HEK293T (cell line): ENCODE measurements around the gene ITPA.

ENCODE experiments used
- CTCF ChIA-PET: fragments of 350-600 bp; formaldehyde crosslinking; extraction: SDS; loops from one replicate; lab custom pipeline; 2021; ENCODE audit warnings: antibody characterized with exemption, inconsistent platforms; lab: Yijun Ruan, JAX
- POLR2A ChIA-PET: fragments of 350-600 bp; formaldehyde crosslinking; extraction: SDS; loops from one replicate; lab custom pipeline; 2020; ENCODE audit warnings: antibody characterized with exemption, inconsistent platforms; lab: Yijun Ruan, JAX
- DNase-seq: peaks from one replicate; pipeline ENCODE4 v3.0.0; 2012; ENCODE audit warnings: mixed read lengths; ENCODE audit errors: extremely low spot score
- ARNT ChIP-seq: fragments of 450-650 bp; IDR thresholded peaks from 2 replicates; pipeline ENCODE4 v1.6.1; 2017; ENCODE audit warnings: mild to moderate bottlenecking
- BHLHE40 ChIP-seq: fragments of 450-650 bp; IDR thresholded peaks from 2 replicates; pipeline ENCODE4 v1.6.1; 2016; ENCODE audit warnings: mild to moderate bottlenecking, moderate library complexity, borderline replicate concordance
- CTBP1 ChIP-seq: fragments of 450-650 bp; IDR thresholded peaks from 2 replicates; pipeline ENCODE4 v1.6.1; 2016; ENCODE audit warnings: borderline replicate concordance
- ELF4 ChIP-seq: fragments of 450-650 bp; IDR thresholded peaks from 2 replicates; pipeline ENCODE4 v1.6.1; 2017; ENCODE audit warnings: antibody characterized with exemption
- FOXA1 ChIP-seq: fragments of 450-650 bp; IDR thresholded peaks from 2 replicates; pipeline ENCODE4 v1.6.1; 2016; ENCODE audit warnings: mild to moderate bottlenecking
- FOXK2 ChIP-seq: fragments of 450-650 bp; IDR thresholded peaks from 2 replicates; pipeline ENCODE4 v1.6.1; 2016; ENCODE audit warnings: mild to moderate bottlenecking
- FOXM1 ChIP-seq: fragments of 450-650 bp; IDR thresholded peaks from 2 replicates; pipeline ENCODE4 v1.6.1; 2017; ENCODE audit warnings: mild to moderate bottlenecking, borderline replicate concordance
- HDGF ChIP-seq: fragments of 450-650 bp; IDR thresholded peaks from 2 replicates; pipeline ENCODE4 v1.6.1; 2017; ENCODE audit warnings: antibody characterized with exemption, borderline replicate concordance
- L3MBTL2 ChIP-seq: fragments of 450-650 bp; conservative IDR thresholded peaks from 2 replicates; pipeline ENCODE4 v1.6.1; 2016; ENCODE audit warnings: mild to moderate bottlenecking
- LEF1 ChIP-seq: fragments of 450-650 bp; IDR thresholded peaks from 2 replicates; pipeline ENCODE4 v1.6.1; 2017; ENCODE audit warnings: mild to moderate bottlenecking, borderline replicate concordance
- NFRKB ChIP-seq: fragments of 450-650 bp; IDR thresholded peaks from 2 replicates; pipeline ENCODE4 v1.6.1; 2016; ENCODE audit warnings: mild to moderate bottlenecking, moderate library complexity
- SP1 ChIP-seq: fragments of 450-650 bp; IDR thresholded peaks from 2 replicates; pipeline ENCODE4 v1.6.1; 2017
- SUZ12 ChIP-seq: fragments of 450-650 bp; IDR thresholded peaks from 2 replicates; pipeline ENCODE4 v1.6.1; 2016; ENCODE audit warnings: mild to moderate bottlenecking
- TARDBP ChIP-seq: fragments of 450-650 bp; IDR thresholded peaks from 2 replicates; pipeline ENCODE4 v1.6.1; 2016
- ZNF384 ChIP-seq: fragments of 450-650 bp; IDR thresholded peaks from 2 replicates; pipeline ENCODE4 v1.6.1; 2016
- TF ChIP-seq, protein P1 (sequence below): fragments of 450-650 bp; IDR thresholded peaks from 2 replicates; pipeline ENCODE4 v1.6.1; 2016

Gene ITPA

DNA sequence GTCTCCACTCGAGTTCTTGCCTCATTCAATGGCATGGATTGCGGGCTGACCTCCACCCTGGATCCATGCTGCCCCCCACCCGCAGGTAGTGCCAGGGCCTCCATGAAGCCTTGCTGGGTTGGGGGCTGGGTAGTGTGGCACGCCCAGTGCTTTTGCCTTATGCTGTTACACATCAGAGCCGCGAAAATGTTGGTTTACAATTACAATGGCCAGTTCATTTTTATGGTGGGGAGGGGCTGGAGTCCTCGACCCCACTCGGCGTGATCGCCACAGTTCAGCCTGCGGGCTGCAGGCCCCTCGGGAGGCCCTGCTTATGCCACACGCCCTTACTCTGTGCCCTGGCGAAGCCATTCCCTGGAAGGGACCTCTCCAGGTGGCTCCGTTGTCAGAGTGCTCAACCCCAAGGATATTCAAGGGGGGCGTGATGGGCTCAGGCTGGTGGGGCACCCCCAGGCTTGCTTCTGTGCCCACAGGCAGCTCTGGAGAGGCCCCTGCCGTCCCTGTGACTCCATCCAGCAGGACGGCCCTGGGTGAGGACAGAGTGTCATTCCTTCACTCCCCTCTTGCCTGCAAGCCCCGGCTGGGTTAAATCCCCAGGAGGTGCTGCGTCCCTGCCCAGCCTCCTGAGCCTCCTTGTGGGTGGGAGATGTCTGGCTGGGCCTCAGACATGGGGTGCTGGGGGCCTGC, 14.8 kb downstream of the ITPA start:
- ChIA-PET CTCF (no interaction called here), POLR2A (no interaction called here)
- DNase-seq: no peak
- no peak for TF ChIP-seq FOXA1
- TF ChIP-seq ELF4: no peak
- TF ChIP-seq BHLHE40: no peak
- TF ChIP-seq SP1: no peak
- TF ChIP-seq L3MBTL2: no peak
- no peak for TF ChIP-seq CTBP1
- TF ChIP-seq, protein P1, sequence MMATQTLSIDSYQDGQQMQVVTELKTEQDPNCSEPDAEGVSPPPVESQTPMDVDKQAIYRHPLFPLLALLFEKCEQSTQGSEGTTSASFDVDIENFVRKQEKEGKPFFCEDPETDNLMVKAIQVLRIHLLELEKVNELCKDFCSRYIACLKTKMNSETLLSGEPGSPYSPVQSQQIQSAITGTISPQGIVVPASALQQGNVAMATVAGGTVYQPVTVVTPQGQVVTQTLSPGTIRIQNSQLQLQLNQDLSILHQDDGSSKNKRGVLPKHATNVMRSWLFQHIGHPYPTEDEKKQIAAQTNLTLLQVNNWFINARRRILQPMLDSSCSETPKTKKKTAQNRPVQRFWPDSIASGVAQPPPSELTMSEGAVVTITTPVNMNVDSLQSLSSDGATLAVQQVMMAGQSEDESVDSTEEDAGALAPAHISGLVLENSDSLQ: no peak
- no peak for TF ChIP-seq ARNT
- TF ChIP-seq TARDBP: no peak
- no peak for TF ChIP-seq FOXM1
- TF ChIP-seq SUZ12: no peak
- no peak for TF ChIP-seq NFRKB
- no peak for TF ChIP-seq ZNF384
- no peak for TF ChIP-seq LEF1
- no peak for TF ChIP-seq FOXK2

DNA sequence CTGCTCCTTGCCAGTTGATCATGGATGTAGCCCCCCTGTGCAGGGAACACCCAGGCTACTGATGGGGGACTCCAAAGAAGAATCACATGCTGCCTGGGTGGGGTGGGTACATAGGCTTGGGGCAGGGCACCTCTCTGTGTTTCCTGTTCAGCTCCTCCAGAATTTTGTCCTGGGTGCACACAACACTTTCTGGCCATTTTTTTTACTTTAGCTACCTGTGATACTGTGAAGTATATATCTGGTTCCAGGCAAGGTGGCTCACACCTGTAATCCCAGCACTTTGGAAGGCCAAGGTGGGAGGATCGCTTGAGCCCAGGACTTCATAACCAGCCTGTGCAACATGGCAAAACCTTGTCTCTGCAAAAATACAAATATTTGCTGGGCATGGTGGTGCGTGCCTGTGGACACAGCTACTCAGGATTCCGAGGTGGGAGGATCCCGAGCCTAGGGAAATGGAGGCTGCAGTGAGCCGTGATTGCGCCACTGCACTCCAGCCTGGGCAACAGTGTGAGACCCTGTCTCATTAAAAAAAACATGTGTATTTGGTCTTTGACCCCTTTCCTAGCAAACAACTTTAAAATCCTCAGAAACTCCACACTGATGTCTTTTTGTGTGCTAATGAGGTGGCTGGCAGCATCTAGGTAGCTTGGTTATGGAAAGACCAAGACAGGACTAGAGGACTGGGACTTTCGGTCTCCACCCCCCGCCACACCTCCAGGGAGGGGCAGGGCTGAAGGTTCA, 15.6 kb downstream of the ITPA start:
- no peak for TF ChIP-seq FOXM1
- no peak for TF ChIP-seq BHLHE40
- no peak for TF ChIP-seq CTBP1
- no peak for TF ChIP-seq HDGF
- no peak for TF ChIP-seq ZNF384
- TF ChIP-seq ELF4: no peak
- DNase-seq: no peak
- ChIA-PET CTCF (no interaction called here), POLR2A (no interaction called here)

DNA sequence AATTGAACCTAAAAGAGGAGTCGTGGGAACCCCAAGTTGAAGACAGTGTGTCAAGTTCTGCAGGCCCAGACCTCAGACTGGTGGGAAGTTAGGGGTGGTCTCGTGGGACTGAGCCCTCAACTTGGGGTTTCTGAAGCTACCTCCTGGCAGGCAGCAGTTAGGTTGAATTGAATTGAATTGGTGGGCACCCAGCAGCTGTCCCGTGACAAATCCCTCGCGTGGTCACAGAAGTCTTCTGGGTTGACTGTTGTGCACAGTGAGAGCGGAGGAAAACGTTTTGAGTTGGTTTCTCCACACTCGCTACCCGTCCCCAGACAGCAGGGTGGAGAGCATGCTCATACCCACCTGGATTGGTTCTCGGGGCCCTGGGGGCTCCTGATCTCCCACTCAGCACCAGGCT, 16.8 kb downstream of the ITPA start:
- ChIA-PET POLR2A (no interaction called here), CTCF (no interaction called here)
- TF ChIP-seq SP1 (no peak), TARDBP (no peak), ZNF384 (no peak), BHLHE40 (no peak), NFRKB (no peak), FOXA1 (no peak), HDGF (no peak), ARNT (no peak), LEF1 (no peak), CTBP1 (no peak)
- DNase-seq: no peak

DNA sequence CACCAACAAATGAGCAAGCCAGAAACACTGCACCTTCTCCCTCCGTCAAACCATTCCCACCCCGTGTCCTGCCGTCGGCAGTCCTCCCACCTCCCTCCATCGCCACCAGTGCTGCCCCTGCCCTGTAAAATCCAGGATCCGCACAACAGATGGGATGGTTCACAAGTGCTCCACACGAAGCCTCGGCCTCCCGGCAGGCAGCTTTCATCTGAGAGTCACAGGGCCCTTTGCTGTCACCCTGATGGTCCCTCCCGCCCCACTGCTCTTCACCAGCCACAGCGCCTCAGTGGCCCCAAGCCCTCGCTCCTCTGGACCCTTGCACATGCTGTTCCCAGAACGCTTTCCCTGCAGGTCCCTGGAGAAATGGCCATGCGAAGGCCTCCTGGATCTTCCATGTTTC, 17.6 kb downstream of the ITPA start:
- no peak for DNase-seq
- ChIA-PET POLR2A (no interaction called here), CTCF (no interaction called here)
- TF ChIP-seq NFRKB (no peak), BHLHE40 (no peak), ELF4 (no peak), FOXA1 (no peak), SUZ12 (no peak), L3MBTL2 (no peak), FOXK2 (no peak)
- TF ChIP-seq, protein P1: no peak

DNA sequence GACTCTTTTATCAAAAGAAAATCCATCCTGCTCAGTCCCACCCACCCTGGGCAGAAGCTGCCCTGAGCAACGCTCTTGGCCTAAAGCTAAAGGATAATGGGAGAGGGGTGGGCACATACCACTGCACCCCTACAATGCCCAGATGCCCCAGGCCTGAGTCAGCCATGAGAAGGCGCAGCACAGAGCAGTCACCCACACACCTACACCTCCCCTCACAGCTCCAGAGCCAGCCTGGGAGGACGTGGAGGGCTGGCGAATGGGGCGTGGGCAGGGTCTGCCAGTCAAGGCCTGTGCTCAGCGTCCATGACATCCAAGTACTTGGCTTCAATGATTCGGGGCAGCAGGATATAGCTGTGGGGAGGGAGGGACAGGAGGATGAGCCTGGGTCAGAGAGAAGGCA, 18.2 kb downstream of the ITPA start:
- CTCF ChIA-PET: no interaction called here
- DNase-seq: no peak
- no peak for TF ChIP-seq LEF1
- TF ChIP-seq ELF4: no peak
- no peak for TF ChIP-seq CTBP1
- POLR2A ChIA-PET: no interaction called here

DNA sequence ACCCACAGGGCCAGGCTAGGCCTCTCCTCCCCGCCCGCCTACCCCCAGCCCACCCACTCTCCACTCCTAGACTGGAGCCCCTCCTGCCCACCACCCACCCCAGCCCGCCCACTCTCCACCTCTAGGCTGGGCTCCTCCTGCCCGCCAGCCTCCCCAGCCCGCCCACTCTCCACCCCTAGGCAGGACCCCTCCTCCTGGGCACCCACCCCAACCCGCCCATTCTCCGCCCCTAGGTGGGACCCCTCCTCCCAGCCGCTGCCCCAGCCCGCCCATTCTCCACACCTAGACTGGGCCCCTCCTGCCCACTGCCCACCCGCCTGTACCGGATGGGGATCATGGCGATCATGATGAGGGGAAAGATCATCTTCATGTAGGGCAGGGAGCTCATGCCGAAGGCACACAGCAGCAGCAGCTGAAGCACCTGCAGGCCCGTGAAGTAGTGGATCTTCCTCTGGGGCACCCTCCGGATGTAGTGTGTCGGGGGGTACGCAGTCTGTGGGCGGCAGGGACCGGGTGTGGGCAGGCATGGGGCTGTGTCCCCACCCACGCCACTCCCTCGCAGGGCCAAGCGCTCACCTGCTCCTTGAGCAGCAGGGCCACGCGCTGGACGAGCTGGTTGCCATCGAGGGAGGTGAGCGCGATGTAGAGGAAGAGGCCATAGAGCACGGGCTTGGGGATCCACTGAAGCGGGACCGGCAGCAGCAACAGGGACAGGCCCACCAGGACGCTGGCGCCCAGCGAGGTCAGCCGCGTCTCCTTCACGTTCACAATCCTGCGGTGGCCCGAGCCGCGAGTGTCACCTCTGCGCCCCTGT, 18.8 kb downstream of the ITPA start:
- no peak for TF ChIP-seq ZNF384
- TF ChIP-seq BHLHE40: no peak
- TF ChIP-seq, protein P1: no peak
- TF ChIP-seq HDGF: no peak
- no peak for TF ChIP-seq CTBP1
- no peak for TF ChIP-seq FOXK2
- no peak for TF ChIP-seq FOXA1
- no peak for TF ChIP-seq ELF4
- POLR2A ChIA-PET: no interaction called here
- DNase-seq: no peak
- CTCF ChIA-PET: no interaction called here

DNA sequence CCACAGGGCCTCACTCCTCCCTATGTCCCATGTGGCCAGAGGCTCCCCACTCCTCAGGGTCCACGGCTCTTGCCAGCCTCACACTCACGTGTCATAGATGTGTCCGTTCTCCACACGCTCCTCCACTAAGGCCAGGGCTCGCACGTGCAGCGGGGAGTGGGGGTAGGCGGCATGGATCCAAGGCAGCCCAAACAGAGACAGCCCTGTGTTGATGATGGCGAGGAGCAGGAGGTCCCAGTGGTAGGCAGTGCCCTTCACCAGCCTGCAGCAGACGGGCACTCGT, 19.4 kb downstream of the ITPA start:
- no peak for DNase-seq
- TF ChIP-seq ARNT (no peak), SP1 (no peak), HDGF (no peak), CTBP1 (no peak), FOXM1 (no peak), FOXA1 (no peak), FOXK2 (no peak), SUZ12 (no peak), L3MBTL2 (no peak), NFRKB (no peak), ELF4 (no peak), BHLHE40 (no peak), ZNF384 (no peak), LEF1 (no peak), TARDBP (no peak)
- TF ChIP-seq, protein P1: no peak
- ChIA-PET CTCF (no interaction called here), POLR2A (no interaction called here)
